Tongue (tissue), 2 donors: ENCODE measurements around the gene TMEM120B. TPM values are rescaled to one million over a fixed set of nuclear protein-coding genes. Genes with fewer than 3 reads are reported as not detected.
A peak's percentile ranks its signal among the peaks of the same experiment; 100 is the strongest.
"Not testable (repeated sequence)": the region's sequence is repeated elsewhere in the genome, so short reads cannot be mapped to it uniquely, and the experiment has no call there.

Source experiments
- DNase-seq: peaks from one replicate; pipeline ENCODE4 v3.0.0-alpha.2; 2015
- total RNA-seq: library from RNA; depleted of rRNA; stranded (reverse); fragments of >200 nt; gene quantifications from one replicate; pipeline ENCODE4 v1.2.3, GENCODE V29; 2014

Gene TMEM120B
- total RNA-seq, 1 donor from 2014 or later = 14.1 TPM

DNA sequence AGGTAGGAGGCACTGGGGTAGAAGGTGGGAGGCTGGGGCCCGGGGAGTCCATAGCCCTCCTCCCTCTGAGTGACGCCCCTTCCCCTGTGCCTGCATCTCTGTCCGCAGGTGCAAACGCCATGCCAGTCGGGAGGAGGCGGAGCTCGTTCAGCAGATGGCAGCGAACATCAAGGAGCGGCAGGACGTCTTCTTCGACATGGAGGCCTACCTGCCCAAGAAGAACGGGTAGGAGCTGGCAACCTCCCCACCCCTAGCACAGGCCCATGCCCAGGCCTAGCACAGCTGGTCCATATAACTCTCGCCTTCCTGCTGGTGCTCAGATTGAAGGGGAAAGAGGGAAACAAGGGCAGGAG, 35.6 kb downstream of the TMEM120B start:
- no peak for DNase-seq

DNA sequence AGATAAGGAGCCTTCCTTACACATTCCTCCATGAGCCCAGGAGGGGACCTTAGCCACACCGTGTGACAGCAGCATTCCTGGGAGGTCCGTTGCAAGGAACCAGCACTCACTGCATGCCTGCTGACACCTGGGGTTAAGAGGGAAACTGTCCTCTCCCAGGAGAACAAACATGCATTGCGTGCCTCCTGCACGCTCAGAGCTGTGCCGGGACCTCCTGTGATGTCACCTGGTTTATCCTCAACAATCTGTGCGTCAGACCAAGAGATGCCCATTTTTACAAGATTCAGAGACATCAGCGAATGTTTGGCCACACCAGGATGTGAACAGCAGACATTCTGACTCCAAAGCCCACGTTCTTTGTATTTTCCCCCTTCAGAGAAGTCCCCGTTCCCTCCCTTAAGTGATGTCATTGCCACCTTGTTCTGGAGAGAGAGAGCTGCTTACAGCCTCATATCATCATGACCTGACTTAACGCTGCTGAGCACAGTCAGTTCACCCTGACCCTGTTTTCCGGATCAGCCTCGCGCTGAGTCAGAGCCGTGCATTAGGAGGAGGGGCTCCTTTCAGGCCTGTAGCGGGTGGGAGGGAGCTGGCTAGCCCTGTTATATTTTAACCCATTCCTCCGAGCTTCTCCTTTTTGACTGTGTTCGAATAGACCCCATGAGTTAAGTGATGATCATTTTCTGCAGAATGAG, 36.2 kb downstream of the TMEM120B start:
- peak; percentile 50 for DNase-seq

DNA sequence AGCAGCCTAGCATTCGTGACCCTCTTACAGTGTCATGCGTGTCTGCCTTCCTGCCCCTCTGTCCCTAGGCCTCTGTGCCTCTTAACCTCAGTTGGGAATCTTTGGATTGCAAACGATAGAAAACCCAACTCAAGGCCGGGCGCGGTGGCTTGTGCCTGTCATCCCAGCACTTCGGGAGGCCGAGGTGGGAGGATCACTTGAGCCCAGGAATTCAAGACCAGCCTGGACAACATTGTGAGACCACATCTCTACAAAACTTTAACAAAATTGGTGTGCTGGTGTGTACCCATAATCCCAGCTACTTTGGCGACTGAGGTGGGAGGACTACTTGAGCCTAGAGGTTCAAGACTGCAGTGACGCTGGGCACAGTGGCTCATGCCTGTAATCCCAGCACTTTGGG, 36.7 kb downstream of the TMEM120B start:
- no peak for DNase-seq

DNA sequence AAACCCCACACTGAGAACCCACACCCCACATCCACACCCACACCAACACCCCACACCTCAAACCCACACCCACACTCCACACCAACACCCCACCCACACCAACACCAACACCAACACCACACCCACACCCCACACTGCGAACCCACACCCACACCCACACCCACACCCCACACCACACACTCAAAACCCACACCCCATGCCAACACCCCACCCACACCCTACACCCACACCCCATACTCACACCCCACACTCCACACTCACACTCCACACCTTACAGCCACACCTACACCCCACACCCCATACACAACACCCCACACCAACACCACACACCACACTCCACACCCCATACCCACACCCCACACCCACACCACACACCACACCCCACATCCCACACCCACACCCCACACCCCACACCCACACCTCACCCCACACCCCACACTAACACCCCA, 38.0 kb downstream of the TMEM120B start:
- DNase-seq = no peak

DNA sequence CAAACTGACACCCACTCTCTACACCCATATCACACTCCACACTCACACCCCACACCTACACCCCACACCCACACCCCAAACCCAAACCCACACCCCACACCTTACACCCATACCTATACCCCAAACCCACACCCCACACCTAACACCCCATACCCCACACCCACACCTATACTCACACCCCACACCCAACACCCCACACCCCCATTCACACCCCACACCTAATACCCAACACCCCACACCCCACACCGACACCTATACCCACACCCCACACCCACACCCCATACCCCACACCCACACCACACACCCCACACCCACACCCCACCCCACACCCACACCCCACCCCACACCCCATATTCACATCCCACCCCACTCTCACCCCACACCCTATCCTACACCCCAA, 38.5 kb downstream of the TMEM120B start:
- DNase-seq = no peak

DNA sequence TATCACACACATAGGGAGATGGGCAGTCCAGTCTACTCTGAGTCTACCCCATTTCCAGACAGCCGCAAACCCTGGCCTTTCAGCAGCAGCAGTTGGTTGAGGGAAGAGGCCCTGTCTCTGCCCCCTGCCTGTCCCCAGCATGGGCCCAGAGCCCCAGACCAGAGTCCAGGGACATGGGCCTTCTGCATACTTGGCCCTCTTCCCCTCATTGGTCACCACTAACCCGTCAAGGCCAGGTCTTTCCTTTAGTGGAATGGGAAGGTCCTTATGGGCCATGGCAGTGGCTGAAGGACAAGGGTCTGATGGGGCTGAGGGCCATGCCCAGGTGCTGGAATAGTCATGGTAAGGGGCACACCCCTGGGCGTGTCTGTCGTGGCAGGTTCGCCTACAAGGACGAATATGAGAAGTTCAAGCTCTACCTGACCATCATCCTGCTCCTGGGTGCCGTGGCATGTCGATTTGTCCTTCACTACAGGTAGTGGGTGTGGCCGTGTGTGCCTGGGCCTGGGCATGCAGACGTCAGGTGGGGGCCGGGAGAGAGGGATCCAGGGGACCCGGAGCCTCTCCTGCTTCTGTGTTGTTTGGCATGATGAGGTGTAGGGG, 39.3 kb downstream of the TMEM120B start:
- no peak for DNase-seq

DNA sequence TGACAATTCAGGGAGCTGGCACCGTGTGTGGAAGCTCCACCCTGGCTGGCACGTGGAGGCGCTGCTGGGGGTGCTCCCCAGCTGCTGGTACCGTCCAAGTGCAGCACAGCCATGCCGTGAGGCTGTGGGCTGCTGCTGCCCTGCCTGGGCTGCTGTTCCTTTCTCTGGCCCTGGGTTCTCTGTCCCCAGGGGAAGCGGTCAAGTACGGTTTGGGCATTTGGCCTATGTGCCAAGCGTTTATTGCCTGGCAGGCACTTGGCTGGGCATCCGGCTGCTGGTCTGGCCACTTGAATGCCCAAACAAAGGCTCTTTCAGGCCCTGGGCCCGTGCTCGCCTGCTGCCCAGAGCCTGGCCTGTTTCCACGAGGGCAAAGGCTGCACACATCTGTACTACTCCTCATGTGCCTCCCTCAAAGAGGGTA, 41.3 kb downstream of the TMEM120B start:
- DNase-seq = no peak

DNA sequence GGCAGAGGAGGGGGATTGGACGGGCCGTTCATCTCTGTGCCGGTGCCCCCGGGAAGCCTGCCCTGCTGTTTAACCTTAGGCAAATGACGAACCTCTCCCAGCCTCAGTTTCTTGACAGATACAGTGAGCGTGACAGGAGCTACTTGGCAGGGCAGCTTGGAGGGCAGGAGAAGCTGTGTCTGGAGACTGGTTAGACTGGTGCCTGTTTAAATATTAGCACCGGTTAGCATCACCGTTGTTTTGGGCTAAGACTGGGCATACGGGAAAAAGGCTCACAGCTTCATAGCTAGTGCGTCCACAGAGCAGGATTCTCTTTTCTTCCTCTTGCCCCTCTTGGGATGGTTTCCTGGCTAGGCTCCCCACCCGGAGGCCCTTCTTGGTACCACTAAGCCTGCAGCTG, 42.3 kb downstream of the TMEM120B start:
- no peak for DNase-seq

DNA sequence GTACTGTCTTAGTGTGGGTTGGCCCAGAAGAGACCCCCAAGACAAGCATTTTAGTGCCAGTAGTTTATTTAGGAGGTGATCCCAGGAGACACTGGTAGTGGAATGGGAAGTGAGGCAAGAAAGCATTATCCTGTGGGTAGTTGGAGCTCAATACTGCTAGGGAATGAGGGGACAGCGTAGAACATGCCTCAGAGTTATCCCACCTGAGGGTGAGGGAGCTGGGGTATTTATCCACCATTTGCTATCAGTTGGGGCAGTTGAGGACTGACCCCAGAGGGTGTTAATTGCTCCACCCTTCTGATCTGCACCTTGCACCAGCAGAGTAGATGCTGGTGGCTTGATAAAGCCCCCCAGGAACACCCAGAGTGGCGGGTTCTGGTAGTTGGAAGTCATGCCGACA, 43.0 kb downstream of the TMEM120B start:
- DNase-seq = no peak

DNA sequence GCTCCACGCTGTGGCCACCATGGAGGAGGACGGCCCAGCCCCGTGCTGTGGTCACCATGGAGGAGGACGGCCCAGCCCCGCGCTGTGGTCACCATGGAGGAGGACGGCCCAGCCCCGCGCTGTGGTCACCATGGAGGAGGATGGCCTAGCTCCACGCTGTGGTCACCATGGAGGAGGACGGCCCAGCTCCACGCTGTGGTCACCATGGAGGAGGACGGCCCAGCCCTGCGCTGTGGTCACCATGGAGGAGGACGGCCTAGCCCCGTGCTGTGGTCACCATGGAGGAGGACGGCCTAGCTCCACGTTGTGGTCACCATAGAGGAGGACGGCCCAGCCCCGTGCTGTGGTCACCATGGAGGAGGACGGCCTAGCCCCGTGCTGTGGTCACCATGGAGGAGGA, 46.0 kb downstream of the TMEM120B start:
- DNase-seq = not testable (repeated sequence)

DNA sequence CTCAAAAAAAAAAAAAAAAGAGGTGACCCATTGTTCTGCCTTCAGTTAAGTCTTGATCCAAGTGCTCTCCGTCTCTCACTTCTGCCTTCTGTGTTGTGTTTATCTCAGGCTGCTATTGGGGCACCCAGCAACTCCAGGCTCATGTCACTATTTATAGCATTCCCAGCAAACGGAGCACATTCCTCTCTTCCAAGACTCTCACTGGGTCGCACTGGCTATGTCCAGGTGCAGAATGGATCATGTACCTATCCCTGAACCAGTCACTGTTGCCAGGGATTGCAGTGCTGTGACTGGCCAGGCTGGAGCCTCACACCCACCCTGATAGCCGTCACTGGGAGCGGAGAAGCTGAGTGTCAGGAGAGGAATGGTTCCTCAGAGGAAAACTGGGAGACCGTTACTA, 49.7 kb downstream of the TMEM120B start:
- peak; percentile 51 for DNase-seq

DNA sequence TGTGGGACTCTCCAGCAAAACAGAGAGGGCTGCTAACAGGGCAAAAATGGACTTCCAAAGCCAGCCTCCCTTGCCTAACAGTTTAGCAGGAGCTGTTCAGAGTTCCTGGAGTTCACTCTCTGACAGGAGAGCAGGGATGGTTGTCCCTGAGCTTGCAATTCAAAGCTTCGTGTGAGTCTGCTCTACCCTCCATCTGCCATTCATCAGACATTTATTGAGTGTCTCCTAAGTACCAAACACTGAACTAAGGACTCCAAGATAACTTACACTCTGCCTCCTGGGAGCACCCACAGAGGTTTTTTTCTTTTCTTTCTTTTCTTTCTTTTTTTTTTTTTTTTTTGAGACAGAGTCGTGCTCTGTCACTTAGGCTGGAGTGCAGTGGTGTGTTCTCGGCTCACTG, 52.3 kb downstream of the TMEM120B start:
- DNase-seq = no peak

DNA sequence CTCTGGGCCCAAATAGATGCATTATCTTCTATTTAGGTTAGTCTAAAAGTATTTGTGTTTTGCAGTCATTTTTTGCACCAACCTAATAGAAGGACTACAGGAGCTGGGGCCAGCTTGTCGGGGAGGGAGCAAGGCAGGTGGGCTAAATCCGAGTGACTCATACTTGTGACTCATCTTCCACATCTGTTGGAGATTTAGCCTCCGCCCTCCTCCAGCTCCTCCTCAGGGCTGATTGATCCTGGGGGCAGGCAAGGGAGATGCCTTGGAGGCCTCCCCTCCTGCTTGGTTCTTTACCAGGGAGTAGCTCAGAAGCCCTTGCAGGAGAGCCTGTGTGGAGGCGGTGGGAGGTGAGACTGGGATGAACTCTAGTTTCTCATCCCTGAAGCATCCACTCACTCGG, 53.0 kb downstream of the TMEM120B start:
- peak; percentile 83 for DNase-seq

DNA sequence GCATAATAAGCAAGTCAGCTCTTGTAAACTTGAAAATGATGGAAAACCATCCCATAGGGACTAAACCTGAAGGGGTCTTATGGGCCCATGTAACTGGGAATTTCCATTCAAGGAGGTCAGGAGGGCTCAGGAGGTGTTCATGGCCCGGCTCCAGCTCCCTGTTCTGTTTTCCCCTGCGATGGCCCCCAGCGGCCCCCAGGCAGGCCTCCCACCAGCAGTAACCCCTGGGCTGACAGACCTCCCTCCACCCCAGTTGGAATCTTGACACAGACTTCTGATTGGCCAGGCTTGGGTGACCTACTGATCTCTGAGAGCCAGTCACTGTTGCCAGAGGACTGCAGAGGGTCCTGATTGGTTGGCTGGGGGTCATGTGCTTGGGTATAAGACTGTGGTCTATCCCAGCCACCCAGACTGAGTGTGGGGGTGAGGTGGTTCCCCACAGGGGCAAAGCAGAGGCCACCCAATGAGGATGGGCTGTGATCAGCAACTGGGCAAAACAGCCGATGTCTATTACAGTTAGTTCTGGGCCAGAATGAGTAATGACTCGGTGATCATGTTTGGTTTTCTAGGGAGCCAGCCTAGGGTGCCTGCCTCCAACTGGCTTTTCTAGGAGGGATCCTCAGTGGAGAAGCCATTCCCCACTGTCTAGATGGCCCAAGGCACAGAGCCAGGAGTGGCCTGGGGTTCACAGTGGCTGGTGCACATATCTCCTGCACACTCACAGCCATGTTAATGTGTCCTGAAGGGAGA, 53.9 kb downstream of the TMEM120B start:
- DNase-seq = no peak

DNA sequence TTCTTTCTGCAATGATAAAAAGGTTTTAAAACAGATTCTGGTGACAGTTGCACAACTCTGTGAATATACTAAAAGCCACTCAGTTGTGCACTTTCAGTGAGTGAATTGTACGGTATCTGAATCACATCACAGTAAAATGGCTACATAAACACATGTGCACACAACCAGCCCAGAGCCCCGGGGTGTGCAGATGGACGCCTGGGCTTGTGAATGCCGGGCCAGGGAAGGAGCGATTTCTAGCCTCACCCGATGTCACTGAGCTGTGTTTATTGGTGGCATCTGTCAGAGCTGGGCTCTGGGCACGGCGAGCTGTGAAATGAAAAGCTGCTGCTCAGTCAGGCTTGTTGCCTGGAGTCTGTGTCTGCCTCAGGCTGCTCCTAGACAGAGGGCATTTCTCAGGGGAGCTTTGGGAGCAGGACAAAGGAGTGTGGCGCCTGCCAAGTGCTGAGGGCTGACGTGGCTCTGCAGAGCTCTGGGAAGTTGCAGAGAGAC, 55.0 kb downstream of the TMEM120B start:
- peak; percentile 85 for DNase-seq

DNA sequence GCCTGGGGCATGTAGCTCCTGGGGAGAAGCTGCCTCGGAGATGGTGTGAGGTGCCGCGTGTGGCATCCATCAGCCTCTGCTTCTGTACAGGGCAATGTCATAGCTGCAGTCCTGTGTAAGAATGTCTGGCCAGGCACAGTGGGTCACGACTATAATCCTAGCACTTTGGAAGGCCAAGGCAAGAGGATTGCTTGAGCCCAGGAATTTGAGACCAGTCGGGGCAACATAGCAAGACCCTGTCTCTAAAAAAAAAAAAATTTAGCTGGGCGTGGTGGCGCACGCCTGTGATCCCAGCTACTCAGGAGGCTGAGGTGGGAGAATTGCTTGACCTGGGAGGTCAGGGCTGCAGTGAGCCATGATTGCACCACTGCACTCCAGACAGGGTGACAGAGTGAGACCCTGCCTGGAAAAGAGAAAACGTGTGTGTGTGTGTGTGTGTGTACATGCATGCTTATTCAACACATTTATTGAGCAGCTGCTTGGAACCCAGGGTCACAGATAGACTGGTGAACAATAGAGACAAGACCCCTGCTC, 56.8 kb downstream of the TMEM120B start:
- DNase-seq = no peak

DNA sequence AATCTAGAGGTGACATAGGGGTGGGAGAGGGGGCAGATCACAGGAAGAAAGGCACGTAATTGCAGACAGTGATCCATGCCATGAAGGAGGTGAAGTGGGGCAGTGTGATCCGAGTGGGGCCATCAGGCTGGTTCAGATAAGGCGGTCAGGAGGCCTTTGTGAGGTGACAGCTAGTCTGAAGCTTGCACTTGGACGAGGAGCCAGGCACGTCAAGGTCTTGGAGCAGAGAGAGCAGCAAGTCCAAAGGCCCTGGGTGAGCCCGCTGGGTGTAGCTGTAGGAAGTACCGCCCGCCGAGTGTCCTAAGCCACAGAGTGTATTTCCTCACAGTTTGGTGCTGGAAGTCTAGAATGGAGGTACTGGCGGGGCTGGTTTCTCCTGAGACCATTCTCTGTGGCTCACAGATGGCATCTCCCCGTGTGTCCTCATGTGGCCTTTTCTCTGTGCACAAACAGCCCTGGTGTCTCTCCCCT, 57.3 kb downstream of the TMEM120B start:
- DNase-seq = no peak

DNA sequence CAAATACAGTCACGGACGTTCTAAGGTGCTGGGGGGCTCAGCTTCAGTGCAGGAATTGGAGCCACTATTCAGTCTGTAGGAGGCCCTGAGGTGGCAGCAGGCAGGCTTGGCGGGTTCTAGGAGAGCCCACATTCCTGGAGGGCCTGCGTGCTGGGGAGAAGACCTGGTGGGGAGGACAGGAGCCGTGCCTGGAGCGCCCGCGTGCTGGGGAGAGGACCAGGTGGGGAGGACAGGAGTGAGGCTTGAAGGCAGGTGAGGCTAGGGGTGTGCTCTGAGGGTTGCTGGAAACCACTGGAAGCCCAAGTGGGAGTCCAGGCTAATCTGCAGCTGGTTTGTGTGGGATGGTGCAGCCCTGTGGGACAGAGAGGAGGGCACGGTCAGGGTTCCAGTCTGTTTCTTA, 57.8 kb downstream of the TMEM120B start:
- no peak for DNase-seq

DNA sequence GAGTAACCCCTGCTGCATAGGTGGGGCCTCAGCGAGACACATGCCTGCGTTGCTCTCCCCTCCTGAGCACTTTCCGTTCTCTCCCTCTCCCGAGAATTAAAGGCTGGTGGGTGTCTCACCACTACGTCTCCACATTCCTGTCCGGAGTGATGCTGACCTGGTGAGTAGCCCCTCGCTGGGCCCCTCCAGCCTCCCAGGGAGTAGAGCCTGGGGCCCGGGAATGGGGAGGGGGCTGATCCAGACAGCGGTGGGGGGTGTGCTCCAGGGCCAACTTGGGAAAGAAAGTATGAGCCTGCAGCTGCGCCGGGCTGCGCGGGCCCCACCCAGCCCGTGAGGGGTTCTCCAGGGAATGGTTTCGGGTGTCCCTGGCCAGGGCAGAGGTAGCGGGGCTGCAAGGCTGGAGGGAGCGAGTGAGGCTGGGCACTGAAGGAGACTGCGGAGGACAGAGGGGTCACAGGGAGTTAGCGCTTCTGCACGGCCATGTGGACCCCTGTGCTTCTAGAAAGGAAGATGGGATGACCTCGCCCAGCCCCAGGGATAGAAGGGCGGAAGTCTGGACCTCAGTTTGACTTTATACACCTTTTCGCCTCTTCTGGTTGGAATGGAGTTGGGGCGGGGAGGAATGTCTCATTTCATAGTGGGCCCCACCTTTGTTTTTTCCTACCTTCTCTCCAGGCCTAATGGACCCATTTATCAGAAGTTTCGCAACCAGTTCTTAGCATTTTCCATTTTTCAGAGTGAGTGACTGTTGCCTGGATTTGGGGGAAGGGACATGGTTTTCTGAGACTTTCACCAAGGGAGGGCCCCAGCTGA, 58.5 kb downstream of the TMEM120B start:
- no peak for DNase-seq

DNA sequence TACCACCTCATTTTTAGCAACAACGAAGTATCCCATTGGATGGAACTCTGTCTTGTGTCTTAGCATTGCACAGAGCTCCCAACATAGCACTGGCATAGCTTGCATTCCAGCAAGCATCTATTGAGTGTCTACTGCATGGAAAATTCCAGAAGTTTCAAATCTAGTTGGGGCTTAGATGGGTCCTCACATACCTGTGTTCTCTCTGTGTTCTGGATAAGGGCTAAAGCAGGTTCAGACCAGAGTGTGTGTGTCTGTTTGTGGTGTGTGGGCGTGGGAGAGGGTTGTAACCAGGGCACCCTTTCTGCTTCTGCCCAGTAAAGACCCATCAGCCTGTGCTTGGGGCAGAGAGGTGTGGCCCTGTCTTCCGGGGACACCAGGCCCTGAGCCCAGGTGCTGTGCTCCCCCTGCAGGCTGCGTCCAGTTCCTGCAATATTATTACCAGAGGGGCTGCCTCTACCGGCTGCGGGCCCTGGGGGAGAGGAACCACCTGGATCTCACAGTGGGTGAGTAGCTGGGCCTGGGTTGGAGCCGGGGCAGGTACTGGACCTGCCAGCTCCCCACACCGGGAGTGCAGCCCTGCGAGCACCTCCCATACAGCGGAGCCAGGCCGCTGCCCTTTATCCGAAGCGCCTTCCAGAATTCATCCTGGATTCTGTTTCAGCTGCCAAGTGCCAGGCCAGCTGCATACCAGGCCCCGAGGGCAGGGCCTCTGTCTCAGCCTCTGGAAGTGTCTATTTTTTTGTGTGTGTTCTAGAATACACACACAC, 60.6 kb downstream of the TMEM120B start:
- peak; percentile 81 for DNase-seq

DNA sequence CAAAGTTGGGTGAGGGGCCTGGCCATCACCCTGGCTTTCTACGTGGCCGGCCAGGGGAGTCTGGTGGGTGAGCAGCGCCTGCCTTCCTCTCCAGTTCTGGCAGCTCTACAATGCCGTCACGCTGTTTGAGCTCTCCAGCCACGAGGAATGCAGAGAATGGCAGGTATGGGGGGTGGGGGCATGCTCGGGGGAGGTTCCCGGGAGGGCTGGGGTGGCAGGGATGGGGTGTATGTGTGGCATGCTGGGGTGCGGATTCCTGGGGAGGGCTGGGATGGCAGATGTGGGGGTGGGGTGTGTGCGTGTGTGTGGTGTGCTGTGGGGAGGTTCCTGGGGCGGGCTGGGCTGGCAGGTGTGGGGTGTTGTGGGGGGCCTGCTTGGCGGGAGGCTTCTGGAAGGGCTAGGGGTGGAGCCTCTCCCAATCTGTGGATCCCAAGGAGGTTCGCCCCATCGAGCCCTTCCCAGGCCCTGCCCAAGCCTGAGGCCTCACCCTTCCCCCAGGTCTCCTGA, 62.5 kb downstream of the TMEM120B start:
- DNase-seq = no peak
